Cardiac muscle cell (in vitro differentiated cells and primary cell): Measurements from ENCODE around the gene SUOX. TPM values are rescaled to one million over a fixed set of nuclear protein-coding genes. Genes with fewer than 3 reads are reported as not detected.
"Not testable (repeated sequence)": the region's sequence is repeated elsewhere in the genome, so short reads cannot be mapped to it uniquely, and the experiment has no call there.

Experiments used
- DNase-seq, 2 donors: peaks; one replicate each; pipeline versions ENCODE4 v3.0.0 to v3.0.0-alpha.2; 2010 to 2017; ENCODE audit warnings: low read depth in 1 of 2, low spot score in 1 of 2
- H3K27ac ChIP-seq: fragments of 200-600 bp; sonication (generic); 2 replicates; pipeline ENCODE4 v1.5.1; 2016
- H3K27me3 ChIP-seq: fragments of 200-600 bp; sonication (generic); 2 replicates; pipeline ENCODE4 v1.6.0; 2016; ENCODE audit warnings: control low read depth
- H3K36me3 ChIP-seq: fragments of 200-600 bp; sonication (generic); 2 replicates; pipeline ENCODE4 v1.5.1; 2016; ENCODE audit warnings: control low read depth
- H3K4me1 ChIP-seq: fragments of 200-600 bp; sonication (generic); 2 replicates; pipeline ENCODE4 v1.8.1; 2017; ENCODE audit warnings: low read depth, mild to moderate bottlenecking, mixed run types
- H3K4me3 ChIP-seq: fragments of 200-600 bp; sonication (generic); 2 replicates; pipeline ENCODE4 v1.5.1; 2016; ENCODE audit warnings: mild to moderate bottlenecking
- H3K9me3 ChIP-seq: fragments of 200-600 bp; sonication (generic); 2 replicates; pipeline ENCODE4 v1.5.1; 2017; ENCODE audit warnings: low read depth, mild to moderate bottlenecking, control low read depth
- CTCF ChIP-seq: IDR thresholded peaks from 2 replicates; pipeline ENCODE4 v1.5.1; 2012; ENCODE audit warnings: low read depth, mild to moderate bottlenecking, low read length
- polyA plus RNA-seq: library from polyadenylated mRNA; unstranded; fragments of >200 nt; fragmentation: Nextera tagmentation; extraction: Ambion mirVana; gene quantifications from 2 replicates; pipeline ENCODE4 v1.2.1, GENCODE V29; 2016
- total RNA-seq: library from RNA; depleted of rRNA; stranded (reverse); fragments of >200 nt; gene quantifications from 2 replicates; pipeline ENCODE4 v1.2.3, GENCODE V29; 2016

Gene SUOX
- total and polyA plus RNA-seq, 2 experiments from 2014 or later, result 52.4 to 59.6 TPM

DNA sequence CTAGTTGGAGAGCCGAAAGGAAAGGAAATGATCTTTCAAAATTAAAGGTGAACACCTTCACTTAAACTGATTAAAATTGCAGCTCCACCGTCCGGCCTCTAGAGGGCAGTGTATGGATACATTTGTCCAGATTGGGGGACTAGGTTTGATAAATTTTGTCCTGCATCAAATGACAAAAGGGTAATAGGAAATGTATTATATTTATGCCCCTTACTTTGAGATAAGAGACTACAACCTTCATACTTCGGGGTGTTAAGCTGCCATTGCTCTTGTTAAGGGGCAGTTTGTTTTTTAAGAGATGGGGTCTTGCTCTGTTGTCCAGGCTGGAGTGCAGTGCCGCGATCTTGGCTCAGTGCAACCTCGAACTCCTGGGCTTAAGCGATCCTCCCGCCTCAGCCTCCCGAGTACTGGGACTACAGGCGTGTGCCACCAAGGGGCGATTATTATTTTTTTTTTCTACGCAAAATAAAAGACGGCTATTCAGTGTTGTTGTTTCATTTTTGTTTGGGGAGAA is 818 bp upstream of the SUOX start:
- peak; percentile 71 to 79 for DNase-seq
- H3K4me3 ChIP-seq, result peak overlapping the region; percentile 43
- peak overlapping the region; percentile 75 for H3K27ac ChIP-seq
- no peaks in the 10 kb centered on the region for H3K9me3 ChIP-seq
- H3K27me3 ChIP-seq, result no peaks in the 10 kb centered on the region
- TF ChIP-seq CTCF, result peak; percentile 83
- peaks cover 6% of the 10 kb centered on the region for H3K4me1 ChIP-seq
- peaks cover 26% of the 10 kb centered on the region for H3K36me3 ChIP-seq

DNA sequence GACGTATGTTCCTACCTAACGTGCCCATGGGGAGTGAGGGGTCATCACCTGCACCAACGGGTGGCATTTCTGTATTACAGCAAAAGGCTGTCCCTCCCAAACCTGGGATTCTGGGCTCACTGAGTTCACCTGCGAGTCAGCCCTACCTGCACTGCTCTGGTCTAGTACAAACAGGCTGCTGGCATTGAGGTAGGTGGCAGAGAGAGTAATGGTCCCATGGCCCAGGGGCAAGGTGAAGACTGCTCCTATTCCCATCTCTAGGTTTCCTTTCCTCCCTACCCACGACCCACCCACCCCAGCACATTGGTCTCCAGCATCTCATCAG is 421 bp downstream of the SUOX start:
- H3K9me3 ChIP-seq, result no peaks in the 10 kb centered on the region

DNA sequence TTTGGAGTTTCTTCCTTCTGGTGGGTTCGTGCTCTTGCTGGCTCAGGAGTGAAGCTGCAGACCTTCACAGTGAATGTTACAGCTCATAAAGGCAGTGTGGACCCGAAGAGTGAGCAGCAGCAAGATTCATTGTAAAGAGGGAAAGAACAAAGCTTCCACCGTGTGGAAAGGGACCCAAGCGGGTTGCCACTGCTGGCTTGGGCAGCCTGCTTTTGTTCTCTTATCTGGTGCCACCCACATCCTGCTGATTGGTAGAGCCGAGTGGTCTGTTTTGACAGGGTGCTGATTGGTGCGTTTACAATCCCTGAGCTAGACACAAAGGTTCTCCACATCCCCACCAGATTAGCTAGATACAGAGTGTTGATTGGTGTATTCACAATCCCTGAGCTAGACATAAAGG is 2.4 kb downstream of the SUOX start:
- peaks cover 13% of the 10 kb centered on the region for H3K36me3 ChIP-seq
- not testable (repeated sequence) for H3K27ac ChIP-seq, H3K4me3 ChIP-seq, H3K4me1 ChIP-seq, H3K27me3 ChIP-seq, DNase-seq, H3K9me3 ChIP-seq

More for the DNA sequence above, 421 bp downstream of the SUOX start:
- Histone ChIP-seq H3K27ac (peak overlapping the region; percentile 52), H3K36me3 (peaks cover 19% of the 10 kb centered on the region), H3K4me1 (peaks cover 6% of the 10 kb centered on the region), H3K27me3 (no peaks in the 10 kb centered on the region), H3K4me3 (peak overlapping the region; percentile 43)
- no peak for TF ChIP-seq CTCF
- no peak for DNase-seq

DNA sequence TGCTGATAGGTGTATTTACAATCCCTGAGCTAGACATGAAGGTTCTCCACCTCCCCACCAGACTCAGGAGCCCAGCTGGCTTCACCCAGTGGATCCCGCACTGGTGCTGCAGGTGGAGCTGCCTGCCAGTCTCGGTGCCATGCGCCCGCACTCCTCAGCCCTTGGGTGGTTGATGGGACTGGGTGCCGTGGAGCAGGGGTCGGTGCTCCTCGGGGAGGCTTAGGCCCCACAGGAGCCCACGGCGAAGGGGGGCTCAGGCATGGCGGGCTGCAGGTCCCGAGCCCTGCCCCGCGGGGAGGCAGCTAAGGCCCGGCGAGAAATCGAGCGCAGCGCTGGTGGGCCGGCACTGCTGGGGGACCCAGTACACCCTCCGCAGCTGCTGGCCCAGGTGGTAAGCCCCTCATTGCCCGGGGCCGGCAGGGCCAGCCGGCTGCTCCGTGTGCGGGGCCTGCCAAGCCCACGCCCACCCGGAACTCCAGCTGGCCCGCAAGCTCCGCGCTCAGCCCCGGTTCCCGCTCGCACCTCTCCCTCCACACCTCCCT is 3.0 kb downstream of the SUOX start:
- H3K27ac ChIP-seq, DNase-seq: not testable (repeated sequence)

GRCh38 chr12:56001487-56002100 is 4.5 kb downstream of the SUOX start:
- Histone ChIP-seq H3K9me3 (no peaks in the 10 kb centered on the region), H3K4me3 (no peak overlapping the region), H3K27me3 (no peaks in the 10 kb centered on the region), H3K27ac (no peak overlapping the region), H3K4me1 (peaks cover 6% of the 10 kb centered on the region), H3K36me3 (peaks cover 11% of the 10 kb centered on the region)
- DNase-seq, result no peak
- TF ChIP-seq CTCF, result no peak

More for the DNA sequence above, 3.0 kb downstream of the SUOX start:
- H3K4me1 ChIP-seq, H3K27me3 ChIP-seq, H3K4me3 ChIP-seq, H3K9me3 ChIP-seq: not testable (repeated sequence)
- H3K36me3 ChIP-seq, result peaks cover 13% of the 10 kb centered on the region

DNA sequence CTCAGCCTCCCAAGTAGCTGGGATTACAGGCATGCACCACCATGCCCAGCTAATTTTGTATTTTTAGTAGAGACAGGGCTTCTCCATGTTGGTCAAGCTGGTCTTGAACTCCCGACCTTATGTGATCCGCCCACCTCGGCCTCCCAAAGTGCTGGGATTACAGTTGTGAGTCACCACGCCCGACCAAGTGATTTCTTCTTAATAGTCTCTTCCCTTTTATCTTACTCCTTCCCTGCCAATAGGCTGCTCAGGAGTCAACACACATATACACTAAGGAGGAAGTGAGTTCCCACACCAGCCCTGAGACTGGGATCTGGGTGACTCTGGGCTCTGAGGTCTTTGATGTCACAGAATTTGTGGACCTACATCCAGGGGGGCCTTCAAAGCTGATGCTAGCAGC is 6.3 kb downstream of the SUOX start:
- H3K27ac ChIP-seq, H3K27me3 ChIP-seq, H3K9me3 ChIP-seq, H3K4me1 ChIP-seq, H3K4me3 ChIP-seq, DNase-seq: not testable (repeated sequence)
- H3K36me3 ChIP-seq, result peaks cover 11% of the 10 kb centered on the region

GRCh38 chr12:56004211-56004610 is 7.1 kb downstream of the SUOX start:
- H3K27me3 ChIP-seq, result no peaks in the 10 kb centered on the region
- no peak overlapping the region for H3K27ac ChIP-seq
- peaks cover 6% of the 10 kb centered on the region for H3K4me1 ChIP-seq
- no peak for DNase-seq
- TF ChIP-seq CTCF, result no peak
- H3K4me3 ChIP-seq, result no peak overlapping the region
- H3K9me3 ChIP-seq, result no peaks in the 10 kb centered on the region
- peaks cover 11% of the 10 kb centered on the region for H3K36me3 ChIP-seq
